ENCODE measurements around the gene GALNT14.

DNA sequence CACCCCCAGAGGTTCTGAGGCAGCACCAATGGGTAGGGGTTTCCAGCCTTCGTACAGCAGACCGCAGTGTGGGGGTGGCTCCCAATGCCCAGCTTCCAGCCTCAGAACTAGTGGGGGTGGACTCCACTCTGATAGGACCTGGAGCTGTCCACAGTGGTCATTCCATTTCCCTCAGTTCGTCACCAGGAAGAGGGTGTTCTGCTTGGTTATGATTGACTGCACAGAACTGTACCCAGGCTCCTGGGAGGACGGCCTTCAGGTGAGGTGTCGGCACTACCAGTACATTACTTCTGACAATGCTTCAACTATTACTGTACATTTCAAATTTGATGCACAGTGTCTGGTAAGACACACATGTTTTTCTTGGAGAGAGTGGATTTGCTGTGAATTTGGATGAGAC, 180.6 kb downstream of the GALNT14 start:
- no peak for TF ChIP-seq ZNF671 (CRISPR knock-in tag; IDR thresholded peaks at IDR 0.05)
- TF ChIP-seq IRF2 (CRISPR knock-in tag; IDR thresholded peaks at IDR 0.05; ENCODE audit: borderline replicate concordance, low read depth): no peak
- TF ChIP-seq KAT7 (CRISPR knock-in tag; IDR thresholded peaks at IDR 0.05; ENCODE audit: borderline replicate concordance): no peak
- TF ChIP-seq, protein P1, sequence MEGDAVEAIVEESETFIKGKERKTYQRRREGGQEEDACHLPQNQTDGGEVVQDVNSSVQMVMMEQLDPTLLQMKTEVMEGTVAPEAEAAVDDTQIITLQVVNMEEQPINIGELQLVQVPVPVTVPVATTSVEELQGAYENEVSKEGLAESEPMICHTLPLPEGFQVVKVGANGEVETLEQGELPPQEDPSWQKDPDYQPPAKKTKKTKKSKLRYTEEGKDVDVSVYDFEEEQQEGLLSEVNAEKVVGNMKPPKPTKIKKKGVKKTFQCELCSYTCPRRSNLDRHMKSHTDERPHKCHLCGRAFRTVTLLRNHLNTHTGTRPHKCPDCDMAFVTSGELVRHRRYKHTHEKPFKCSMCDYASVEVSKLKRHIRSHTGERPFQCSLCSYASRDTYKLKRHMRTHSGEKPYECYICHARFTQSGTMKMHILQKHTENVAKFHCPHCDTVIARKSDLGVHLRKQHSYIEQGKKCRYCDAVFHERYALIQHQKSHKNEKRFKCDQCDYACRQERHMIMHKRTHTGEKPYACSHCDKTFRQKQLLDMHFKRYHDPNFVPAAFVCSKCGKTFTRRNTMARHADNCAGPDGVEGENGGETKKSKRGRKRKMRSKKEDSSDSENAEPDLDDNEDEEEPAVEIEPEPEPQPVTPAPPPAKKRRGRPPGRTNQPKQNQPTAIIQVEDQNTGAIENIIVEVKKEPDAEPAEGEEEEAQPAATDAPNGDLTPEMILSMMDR (IDR thresholded peaks at IDR 0.05): no peak
- TF ChIP-seq, protein P2, sequence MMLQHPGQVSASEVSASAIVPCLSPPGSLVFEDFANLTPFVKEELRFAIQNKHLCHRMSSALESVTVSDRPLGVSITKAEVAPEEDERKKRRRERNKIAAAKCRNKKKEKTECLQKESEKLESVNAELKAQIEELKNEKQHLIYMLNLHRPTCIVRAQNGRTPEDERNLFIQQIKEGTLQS (CRISPR knock-in tag; conservative IDR thresholded peaks at IDR 0.05): no peak
- no peak for TF ChIP-seq GTF2I (CRISPR knock-in tag; conservative IDR thresholded peaks at IDR 0.05)
- TF ChIP-seq ZNF138 (CRISPR knock-in tag; conservative IDR thresholded peaks at IDR 0.05): no peak
- no peak for TF ChIP-seq MAX (CRISPR knock-in tag; IDR thresholded peaks at IDR 0.05)
- TF ChIP-seq AFF4 (CRISPR knock-in tag; IDR thresholded peaks at IDR 0.05; ENCODE audit: borderline replicate concordance): no peak
- TF ChIP-seq, protein P3, sequence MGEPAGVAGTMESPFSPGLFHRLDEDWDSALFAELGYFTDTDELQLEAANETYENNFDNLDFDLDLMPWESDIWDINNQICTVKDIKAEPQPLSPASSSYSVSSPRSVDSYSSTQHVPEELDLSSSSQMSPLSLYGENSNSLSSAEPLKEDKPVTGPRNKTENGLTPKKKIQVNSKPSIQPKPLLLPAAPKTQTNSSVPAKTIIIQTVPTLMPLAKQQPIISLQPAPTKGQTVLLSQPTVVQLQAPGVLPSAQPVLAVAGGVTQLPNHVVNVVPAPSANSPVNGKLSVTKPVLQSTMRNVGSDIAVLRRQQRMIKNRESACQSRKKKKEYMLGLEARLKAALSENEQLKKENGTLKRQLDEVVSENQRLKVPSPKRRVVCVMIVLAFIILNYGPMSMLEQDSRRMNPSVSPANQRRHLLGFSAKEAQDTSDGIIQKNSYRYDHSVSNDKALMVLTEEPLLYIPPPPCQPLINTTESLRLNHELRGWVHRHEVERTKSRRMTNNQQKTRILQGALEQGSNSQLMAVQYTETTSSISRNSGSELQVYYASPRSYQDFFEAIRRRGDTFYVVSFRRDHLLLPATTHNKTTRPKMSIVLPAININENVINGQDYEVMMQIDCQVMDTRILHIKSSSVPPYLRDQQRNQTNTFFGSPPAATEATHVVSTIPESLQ (CRISPR knock-in tag; IDR thresholded peaks at IDR 0.05): no peak
- TF ChIP-seq, protein P4, sequence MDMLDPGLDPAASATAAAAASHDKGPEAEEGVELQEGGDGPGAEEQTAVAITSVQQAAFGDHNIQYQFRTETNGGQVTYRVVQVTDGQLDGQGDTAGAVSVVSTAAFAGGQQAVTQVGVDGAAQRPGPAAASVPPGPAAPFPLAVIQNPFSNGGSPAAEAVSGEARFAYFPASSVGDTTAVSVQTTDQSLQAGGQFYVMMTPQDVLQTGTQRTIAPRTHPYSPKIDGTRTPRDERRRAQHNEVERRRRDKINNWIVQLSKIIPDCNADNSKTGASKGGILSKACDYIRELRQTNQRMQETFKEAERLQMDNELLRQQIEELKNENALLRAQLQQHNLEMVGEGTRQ (CRISPR knock-in tag; IDR thresholded peaks at IDR 0.05): no peak
